Ovary (tissue), 9 donors: ENCODE results near the gene FUT9. TPM values are rescaled to one million over a fixed set of nuclear protein-coding genes. Genes with fewer than 3 reads are reported as not detected.

ENCODE experiments used
- DNase-seq, 5 donors: peaks; one replicate each; pipeline ENCODE4 v3.0.0-alpha.2; 2019 to 2020
- H3K27ac ChIP-seq, 2 donors: fragments of 200-600 bp; one replicate each; pipeline versions ENCODE4 v1.5.1 to v1.8.0; 2019 to 2022
- H3K27me3 ChIP-seq: fragments of 200-600 bp; one replicate; pipeline ENCODE4 v1.8.0; 2022
- H3K36me3 ChIP-seq: fragments of 200-600 bp; sonication (generic); one replicate; pipeline ENCODE4 v1.5.1; 2019
- H3K4me1 ChIP-seq: one replicate; pipeline ENCODE4 v1.8.1; 2013; ENCODE audit warnings: mild to moderate bottlenecking, moderate library complexity; ENCODE audit not compliant: insufficient read depth
- H3K4me3 ChIP-seq: fragments of 200-600 bp; sonication (generic); one replicate; pipeline ENCODE4 v1.5.1; 2017
- H3K9me3 ChIP-seq, 2 donors: fragments of 200-600 bp in 1 of 2; sonication (generic) in 1 of 2; one replicate each; pipeline versions ENCODE4 v1.5.1 to v1.8.1; 2013 to 2019; ENCODE audit warnings: mild to moderate bottlenecking in 1 of 2, moderate library complexity in 1 of 2
- CTCF ChIP-seq, 3 donors: fragments of 450-650 bp in 2 of 3; fragments of 200-600 bp in 1 of 3; IDR thresholded peaks; one replicate each; pipeline versions ENCODE4 v1.5.1 to v1.8.0; 2016 to 2022; ENCODE audit warnings: antibody characterized with exemption in 3 of 3, mild to moderate bottlenecking in 1 of 3
- EP300 ChIP-seq: sonication (generic); formaldehyde crosslinking; IDR thresholded peaks from one replicate; pipeline ENCODE4 v1.6.1; 2017; ENCODE audit warnings: antibody characterized with exemption
- POLR2A ChIP-seq: fragments of 450-650 bp; IDR thresholded peaks from one replicate; pipeline ENCODE4 v1.6.1; 2017; ENCODE audit warnings: antibody characterized with exemption, mild to moderate bottlenecking, moderate library complexity
- WGBS, 3 donors: extraction: QIAGEN DNeasy Blood & Tissue Kit in 1 of 3; methylation state at CpG; one replicate each; pipeline versions ENCODE4 v1.1.5 to v1.1.7; 2013 to 2017; 5-methylcytosine and 5-hydroxymethylcytosine counted together
- intact Hi-C, 4 donors: fragments of 100-400 bp; cut with DNase I; formaldehyde crosslinking; loops; one replicate each; pipeline versions ENCODE4 v1.11.0 to v1.15.1; 2022 to 2023
- polyA plus RNA-seq, 2 donors: library from polyadenylated mRNA; stranded (reverse); fragments of 200-250 nt in 1 of 2; fragments of 350-450 nt in 1 of 2; fragmentation: Illumina TruSeq in 1 of 2; extraction: RNeasy Lipid Tissue Mini Kit (QIAGEN cat#74804) in 1 of 2; gene quantifications; one replicate each; pipeline ENCODE4 v1.2.3, GENCODE V29; 2013 to 2014
- total RNA-seq, 7 donors: library from RNA; depleted of rRNA in 2 of 7; stranded (reverse); fragments of >200 nt in 2 of 7; fragmentation: NEBNext Ultra II Directional in 3 of 7; extraction: Animal tissue kit (Norgen Biotek cat#: 25700) in 3 of 7; gene quantifications; one replicate each; pipeline versions ENCODE4 v1.1.0 to v1.2.4, GENCODE V29; 2016 to 2023
- donor health status: DM: no; HTN: no; CAD: no; lungs with moderate emphysema.
- donor health status: DM: no; HTN: no; CAD: no.
- donor health status: Bipolar disorder and iron deficiency.
- donor health status: DM: yes; HTN: yes; CAD: no.
- donor health status: DM: no; HTN: no; CAD: no.
- donor health status: DM: yes; HTN: yes; CAD: no.

The FUT9 gene
- total and polyA plus RNA-seq, 9 donors, result under 0.01 to 0.13 (median 0.02) TPM; not detected in 4

GRCh38 chr6:96152114-96152708 lies 136.4 kb downstream of the FUT9 start:
- no peaks in the 10 kb centered on the region for H3K9me3 ChIP-seq
- TF ChIP-seq EP300, result no peak
- TF ChIP-seq POLR2A, result no peak
- TF ChIP-seq CTCF (IDR thresholded peaks at IDR 0.05), result no peak
- H3K4me3 ChIP-seq, result no peak overlapping the region
- no peak for DNase-seq
- H3K36me3 ChIP-seq, result no peaks in the 10 kb centered on the region
- H3K27me3 ChIP-seq, result no peaks in the 10 kb centered on the region
- 71 to 84% (median 75%) methylated on average over 3 of the region's 3 CpGs for WGBS, 3 donors
- intact Hi-C loops, result no loop called here
- H3K27ac ChIP-seq, result no peak overlapping the region
- no peaks in the 10 kb centered on the region for H3K4me1 ChIP-seq

GRCh38 chr6:96153775-96154174 lies 138.0 kb downstream of the FUT9 start:
- H3K36me3 ChIP-seq, result no peaks in the 10 kb centered on the region
- no peaks in the 10 kb centered on the region for H3K9me3 ChIP-seq
- DNase-seq, result no peak
- H3K27me3 ChIP-seq, result no peaks in the 10 kb centered on the region
- no peak overlapping the region for H3K27ac ChIP-seq
- no peak overlapping the region for H3K4me3 ChIP-seq
- H3K4me1 ChIP-seq, result no peaks in the 10 kb centered on the region
- no peak for TF ChIP-seq EP300
- intact Hi-C loops, result no loop called here

GRCh38 chr6:96156425-96156824 lies 140.7 kb downstream of the FUT9 start:
- H3K4me3 ChIP-seq, result no peak overlapping the region
- TF ChIP-seq EP300 (no peak), POLR2A (no peak), CTCF (IDR thresholded peaks at IDR 0.05) (no peak)

GRCh38 chr6:96157018-96157565 lies 141.3 kb downstream of the FUT9 start:
- Histone ChIP-seq H3K4me3 (no peak overlapping the region), H3K9me3 (no peaks in the 10 kb centered on the region)
- TF ChIP-seq POLR2A (no peak), CTCF (IDR thresholded peaks at IDR 0.05) (no peak), EP300 (no peak)

More at GRCh38 chr6:96156425-96156824, 140.7 kb downstream of the FUT9 start:
- no peak for DNase-seq
- intact Hi-C loops, result no loop called here
- Histone ChIP-seq H3K9me3 (no peaks in the 10 kb centered on the region), H3K27ac (no peak overlapping the region), H3K4me1 (no peaks in the 10 kb centered on the region), H3K36me3 (no peaks in the 10 kb centered on the region), H3K27me3 (no peaks in the 10 kb centered on the region)
- 67 to 76% (median 73%) methylated on average over 4 of the region's 4 CpGs for WGBS, 3 donors

GRCh38 chr6:96162711-96163120 lies 146.9 kb downstream of the FUT9 start:
- no peak for DNase-seq
- Histone ChIP-seq H3K4me1 (no peaks in the 10 kb centered on the region), H3K27ac (no peak overlapping the region), H3K27me3 (no peaks in the 10 kb centered on the region), H3K4me3 (no peak overlapping the region), H3K36me3 (no peaks in the 10 kb centered on the region), H3K9me3 (no peaks in the 10 kb centered on the region)
- WGBS, 3 donors, result 21 to 27% (median 23%) methylated on average over 2 of the region's 2 CpGs
- no peak for TF ChIP-seq EP300
- TF ChIP-seq POLR2A, result no peak
- TF ChIP-seq CTCF (IDR thresholded peaks at IDR 0.05), result no peak
- intact Hi-C loops, result no loop called here

More at GRCh38 chr6:96157018-96157565, 141.3 kb downstream of the FUT9 start:
- Histone ChIP-seq H3K36me3 (no peaks in the 10 kb centered on the region), H3K27me3 (no peaks in the 10 kb centered on the region), H3K4me1 (no peaks in the 10 kb centered on the region), H3K27ac (no peak overlapping the region)
- 5 to 32% (median 22%) methylated on average over 3 of the region's 3 CpGs for WGBS, 3 donors
- DNase-seq, result no peak
- intact Hi-C loops, result no loop called here
